Upper lobe of left lung (tissue), 4 donors: ENCODE results near the gene DND1.
"Not testable (repeated sequence)": the region's sequence is repeated elsewhere in the genome, so short reads cannot be mapped to it uniquely, and the experiment has no call there.

Source experiments
- EP300 ChIP-seq, 4 donors: sonication (generic); formaldehyde crosslinking; IDR thresholded peaks; one replicate each; pipeline ENCODE4 v1.5.1; 2017; ENCODE audit warnings: antibody characterized with exemption in 4 of 4, control low read depth in 2 of 4
- TF ChIP-seq, protein P1 (sequence below), 6 experiments: fragments of 450-650 bp in 4 of 6; fragments of 200-600 bp in 2 of 6; sonication (generic) in 2 of 6; IDR thresholded peaks; one replicate each; pipeline ENCODE4 v1.5.1; 2016 to 2019; ENCODE audit warnings: antibody characterized with exemption in 6 of 6

DNA sequence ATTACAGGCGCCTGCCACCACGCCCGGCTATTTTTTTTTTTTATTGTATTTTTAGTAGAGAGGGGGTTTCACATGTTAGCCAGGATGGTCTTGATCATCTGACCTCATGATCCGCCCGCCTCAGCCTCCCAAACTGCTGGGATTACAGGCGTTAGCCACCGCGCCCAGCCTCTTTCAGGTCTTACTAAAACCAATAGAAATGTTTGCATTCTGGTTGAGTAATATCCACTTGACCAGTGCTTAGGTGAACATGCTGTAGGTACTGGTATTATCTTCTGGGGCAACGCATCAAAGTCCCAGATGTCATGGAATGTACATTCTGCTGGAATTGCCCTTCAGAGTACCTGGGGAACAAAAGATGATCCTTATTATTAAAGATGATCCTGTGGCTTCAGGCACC is 35.4 kb upstream of the DND1 start:
- TF ChIP-seq, protein P1, sequence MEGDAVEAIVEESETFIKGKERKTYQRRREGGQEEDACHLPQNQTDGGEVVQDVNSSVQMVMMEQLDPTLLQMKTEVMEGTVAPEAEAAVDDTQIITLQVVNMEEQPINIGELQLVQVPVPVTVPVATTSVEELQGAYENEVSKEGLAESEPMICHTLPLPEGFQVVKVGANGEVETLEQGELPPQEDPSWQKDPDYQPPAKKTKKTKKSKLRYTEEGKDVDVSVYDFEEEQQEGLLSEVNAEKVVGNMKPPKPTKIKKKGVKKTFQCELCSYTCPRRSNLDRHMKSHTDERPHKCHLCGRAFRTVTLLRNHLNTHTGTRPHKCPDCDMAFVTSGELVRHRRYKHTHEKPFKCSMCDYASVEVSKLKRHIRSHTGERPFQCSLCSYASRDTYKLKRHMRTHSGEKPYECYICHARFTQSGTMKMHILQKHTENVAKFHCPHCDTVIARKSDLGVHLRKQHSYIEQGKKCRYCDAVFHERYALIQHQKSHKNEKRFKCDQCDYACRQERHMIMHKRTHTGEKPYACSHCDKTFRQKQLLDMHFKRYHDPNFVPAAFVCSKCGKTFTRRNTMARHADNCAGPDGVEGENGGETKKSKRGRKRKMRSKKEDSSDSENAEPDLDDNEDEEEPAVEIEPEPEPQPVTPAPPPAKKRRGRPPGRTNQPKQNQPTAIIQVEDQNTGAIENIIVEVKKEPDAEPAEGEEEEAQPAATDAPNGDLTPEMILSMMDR (IDR thresholded peaks at IDR 0.05), result not testable (repeated sequence)
- TF ChIP-seq EP300 (IDR thresholded peaks at IDR 0.05), result not testable (repeated sequence)
